Mucosa of rectum (tissue), 2 donors: ENCODE results near the gene NSG2.

Experiments used
- H3K27ac ChIP-seq, 2 donors: one replicate each; pipeline ENCODE4 v1.7.0; 2013; ENCODE audit warnings: inconsistent platforms in 2 of 2, low read depth in 2 of 2, low read length in 2 of 2
- H3K27me3 ChIP-seq, 2 donors: one replicate each; pipeline ENCODE4 v1.7.0; 2013; ENCODE audit warnings: low read length in 2 of 2; ENCODE audit not compliant: control insufficient read depth in 2 of 2, insufficient read depth in 2 of 2
- H3K36me3 ChIP-seq, 2 donors: one replicate each; pipeline ENCODE4 v1.7.0; 2013; ENCODE audit warnings: low read length in 2 of 2; ENCODE audit not compliant: control insufficient read depth in 2 of 2, insufficient read depth in 2 of 2
- H3K4me1 ChIP-seq, 2 donors: one replicate each; pipeline ENCODE4 v1.7.0; 2013; ENCODE audit warnings: low read length in 2 of 2, mild to moderate bottlenecking in 1 of 2; ENCODE audit not compliant: control insufficient read depth in 2 of 2, insufficient read depth in 2 of 2
- H3K4me3 ChIP-seq, 2 donors: one replicate each; pipeline ENCODE4 v1.7.0; 2013; ENCODE audit warnings: low read length in 2 of 2
- H3K9ac ChIP-seq, 2 donors: one replicate each; pipeline ENCODE4 v1.7.0; 2013; ENCODE audit warnings: low read length in 2 of 2, low read depth in 1 of 2, mild to moderate bottlenecking in 1 of 2
- H3K9me3 ChIP-seq, 2 donors: one replicate each; pipeline ENCODE4 v1.7.0; 2013; ENCODE audit warnings: low read length in 2 of 2; ENCODE audit not compliant: control insufficient read depth in 2 of 2
- donor health status: healthy.
- donor health status: Normal muscosa, but diverticular disease.

Gene NSG2

GRCh38 chr5:174082286-174082685 lies 36.8 kb downstream of the NSG2 start:
- H3K36me3 ChIP-seq: no peaks in the 10 kb centered on the region
- no peak overlapping the region for H3K27ac ChIP-seq
- H3K4me1 ChIP-seq: no peaks in the 10 kb centered on the region
- H3K27me3 ChIP-seq: no peaks in the 10 kb centered on the region
- H3K9me3 ChIP-seq: no peaks in the 10 kb centered on the region
- H3K9ac ChIP-seq: no peak overlapping the region
- H3K4me3 ChIP-seq: no peak overlapping the region

- no peaks in the 10 kb centered on the region for H3K27me3 ChIP-seq
- H3K9ac ChIP-seq: no peak overlapping the region
- H3K4me1 ChIP-seq: no peaks in the 10 kb centered on the region
- no peaks in the 10 kb centered on the region for H3K9me3 ChIP-seq
- no peak overlapping the region for H3K27ac ChIP-seq
- no peaks in the 10 kb centered on the region for H3K36me3 ChIP-seq
- H3K4me3 ChIP-seq: no peak overlapping the region
Observed at GRCh38 chr5:174083056-174083827, 37.7 kb downstream of the NSG2 start.

GRCh38 chr5:174084691-174085154 lies 39.2 kb downstream of the NSG2 start:
- H3K4me1 ChIP-seq: no peaks in the 10 kb centered on the region
- no peak overlapping the region for H3K4me3 ChIP-seq
- no peaks in the 10 kb centered on the region for H3K9me3 ChIP-seq
- no peak overlapping the region for H3K9ac ChIP-seq
- H3K36me3 ChIP-seq: no peaks in the 10 kb centered on the region
- H3K27ac ChIP-seq: no peak overlapping the region
- no peaks in the 10 kb centered on the region for H3K27me3 ChIP-seq

DNA sequence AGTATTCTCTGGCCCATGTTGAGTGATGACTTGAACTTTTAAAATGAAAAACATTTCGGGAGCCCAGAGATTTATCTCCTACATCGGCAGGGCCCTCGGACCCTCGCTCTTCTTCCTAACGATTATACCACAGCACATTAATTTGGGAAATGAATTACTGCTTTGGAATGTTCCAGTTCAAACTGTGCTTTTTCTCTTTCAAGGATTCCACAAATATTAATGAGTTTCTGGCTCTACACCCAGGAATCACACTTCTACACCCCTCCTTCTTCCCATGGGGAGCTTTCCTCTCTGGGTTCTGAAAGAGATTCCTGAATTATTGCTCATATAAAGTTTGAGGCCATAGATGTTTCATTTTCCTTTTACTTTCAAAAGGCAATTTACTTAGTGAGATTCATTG lies 41.2 kb downstream of the NSG2 start:
- Histone ChIP-seq H3K36me3 (no peaks in the 10 kb centered on the region), H3K4me1 (no peaks in the 10 kb centered on the region), H3K9ac (no peak overlapping the region), H3K4me3 (no peak overlapping the region), H3K9me3 (no peaks in the 10 kb centered on the region), H3K27me3 (no peaks in the 10 kb centered on the region), H3K27ac (no peak overlapping the region)

GRCh38 chr5:174087783-174088182 lies 42.3 kb downstream of the NSG2 start:
- no peaks in the 10 kb centered on the region for H3K9me3 ChIP-seq
- no peak overlapping the region for H3K4me3 ChIP-seq
- no peak overlapping the region for H3K9ac ChIP-seq
- H3K36me3 ChIP-seq: no peaks in the 10 kb centered on the region
- H3K27ac ChIP-seq: no peak overlapping the region
- H3K27me3 ChIP-seq: no peaks in the 10 kb centered on the region
- H3K4me1 ChIP-seq: no peaks in the 10 kb centered on the region

DNA sequence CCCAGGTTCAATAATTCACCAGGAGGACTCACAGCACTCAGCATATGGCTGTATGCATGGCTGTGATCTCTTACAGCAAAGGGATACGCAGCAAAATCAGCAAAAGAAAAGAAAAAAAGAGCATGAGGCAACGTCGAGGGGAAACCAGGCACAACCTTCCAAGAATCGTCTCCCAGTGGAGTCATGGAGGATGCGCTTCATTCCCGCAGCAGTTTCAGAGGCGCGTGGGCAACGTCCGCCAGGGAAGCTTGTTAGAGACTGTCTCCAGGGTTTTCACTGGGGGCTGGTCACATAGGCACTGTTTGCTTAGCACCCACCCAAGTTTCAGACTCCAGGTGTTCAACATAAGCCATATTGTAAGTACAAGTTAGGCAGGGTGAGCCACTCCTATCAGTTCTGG lies 44.6 kb downstream of the NSG2 start:
- peaks cover 0 to 2% of the 10 kb centered on the region in 2 donors for H3K27me3 ChIP-seq
- H3K4me1 ChIP-seq: no peaks in the 10 kb centered on the region
- H3K4me3 ChIP-seq: no peak overlapping the region
- H3K9ac ChIP-seq: no peak overlapping the region
- H3K27ac ChIP-seq: no peak overlapping the region
- H3K36me3 ChIP-seq: no peaks in the 10 kb centered on the region
- no peaks in the 10 kb centered on the region for H3K9me3 ChIP-seq

GRCh38 chr5:174093123-174093522 lies 47.6 kb downstream of the NSG2 start:
- Histone ChIP-seq H3K36me3 (no peaks in the 10 kb centered on the region), H3K27me3 (peaks cover 0 to 2% of the 10 kb centered on the region in 2 donors), H3K4me1 (no peaks in the 10 kb centered on the region), H3K9me3 (no peaks in the 10 kb centered on the region), H3K9ac (no peak overlapping the region), H3K4me3 (no peak overlapping the region), H3K27ac (no peak overlapping the region)

- Histone ChIP-seq H3K36me3 (no peaks in the 10 kb centered on the region), H3K27ac (no peak overlapping the region), H3K9ac (no peak overlapping the region), H3K4me3 (no peak overlapping the region), H3K9me3 (no peaks in the 10 kb centered on the region), H3K4me1 (no peaks in the 10 kb centered on the region), H3K27me3 (peaks cover 0 to 2% of the 10 kb centered on the region in 2 donors)
Observed at GRCh38 chr5:174094857-174095606, 49.5 kb downstream of the NSG2 start.

- Histone ChIP-seq H3K27ac (no peak overlapping the region), H3K4me1 (no peaks in the 10 kb centered on the region), H3K27me3 (peaks cover 0 to 2% of the 10 kb centered on the region in 2 donors), H3K9me3 (no peaks in the 10 kb centered on the region), H3K9ac (no peak overlapping the region), H3K4me3 (no peak overlapping the region), H3K36me3 (no peaks in the 10 kb centered on the region)
Observed at GRCh38 chr5:174096619-174097018, 51.1 kb downstream of the NSG2 start.

DNA sequence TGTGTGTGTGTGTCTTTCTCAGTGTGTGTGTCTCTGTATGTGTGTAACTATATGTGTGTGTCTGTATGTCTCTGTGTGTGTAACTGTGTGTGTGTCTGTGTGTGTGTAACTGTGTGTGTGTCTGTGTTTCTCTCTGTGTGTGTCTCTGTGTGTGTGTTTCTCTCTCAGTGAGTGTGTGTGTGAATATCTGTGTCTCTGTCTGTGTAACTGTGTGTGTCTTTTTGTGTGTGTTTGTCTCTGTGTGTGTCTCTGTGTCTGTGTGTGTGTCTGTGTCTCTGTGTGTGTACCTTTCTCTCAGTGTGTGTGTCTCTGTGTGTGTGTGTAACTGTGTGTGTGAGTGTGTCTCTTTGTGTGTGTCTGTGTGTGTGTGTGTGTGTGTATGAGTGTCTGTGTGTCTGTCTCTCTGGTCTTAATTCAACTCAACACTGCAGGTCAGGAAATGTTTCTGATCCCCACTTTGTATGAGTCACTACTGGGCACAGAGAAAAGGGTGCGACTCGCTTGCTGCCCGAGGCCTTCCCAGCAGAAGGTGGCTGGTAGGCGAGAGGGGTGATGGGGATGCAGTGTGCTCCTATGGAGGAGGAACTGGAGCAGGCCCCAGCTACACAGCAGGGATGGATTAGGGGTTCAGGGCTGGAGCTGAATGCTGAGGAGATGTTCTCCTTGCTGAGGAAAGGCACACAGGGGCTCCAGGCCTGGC lies 52.1 kb downstream of the NSG2 start:
- H3K27ac ChIP-seq: no peak overlapping the region
- peaks cover 0 to 2% of the 10 kb centered on the region in 2 donors for H3K27me3 ChIP-seq
- H3K9ac ChIP-seq: no peak overlapping the region

More for the DNA sequence above, 52.1 kb downstream of the NSG2 start:
- no peak overlapping the region for H3K4me3 ChIP-seq
- no peaks in the 10 kb centered on the region for H3K9me3 ChIP-seq
- H3K4me1 ChIP-seq: no peaks in the 10 kb centered on the region
- H3K36me3 ChIP-seq: no peaks in the 10 kb centered on the region
